Neural progenitor cell (in vitro differentiated cells): Measurements from ENCODE around the gene LRRC73. TPM values are rescaled to one million over a fixed set of nuclear protein-coding genes. Genes with fewer than 3 reads are reported as not detected.
"Not testable (repeated sequence)": the region's sequence is repeated elsewhere in the genome, so short reads cannot be mapped to it uniquely, and the experiment has no call there.

Experiments
- DNase-seq: peaks from one replicate; pipeline ENCODE4 v3.0.0-alpha.2; 2016; ENCODE audit warnings: low spot score
- H2AFZ ChIP-seq: fragments of 200-600 bp; sonication (generic); replicated peaks from 2 replicates; pipeline ENCODE4 v1.6.1; 2016; ENCODE audit warnings: antibody characterized with exemption
- H3F3A ChIP-seq: fragments of 200-600 bp; sonication (generic); 2 replicates; pipeline ENCODE4 v1.6.1; 2016; ENCODE audit warnings: antibody characterized with exemption, low read depth
- H3K27ac ChIP-seq: fragments of 200-600 bp; sonication (generic); 2 replicates; pipeline ENCODE4 v1.5.1; 2016; ENCODE audit warnings: mild to moderate bottlenecking
- H3K27me3 ChIP-seq: fragments of 200-600 bp; sonication (generic); 2 replicates; pipeline ENCODE4 v1.6.1; 2016; ENCODE audit warnings: mild to moderate bottlenecking, moderate library complexity
- H3K36me3 ChIP-seq: fragments of 200-600 bp; sonication (generic); 2 replicates; pipeline ENCODE4 v1.5.1; 2016
- H3K4me1 ChIP-seq: fragments of 200-600 bp; sonication (generic); 2 replicates; pipeline ENCODE4 v1.6.1; 2016; ENCODE audit warnings: mixed run types
- H3K4me2 ChIP-seq: fragments of 200-600 bp; sonication (generic); 2 replicates; pipeline ENCODE4 v1.6.1; 2016
- H3K4me3 ChIP-seq: fragments of 200-600 bp; sonication (generic); 2 replicates; pipeline ENCODE4 v1.5.1; 2016
- H3K79me2 ChIP-seq: fragments of 200-600 bp; sonication (generic); 2 replicates; pipeline ENCODE4 v1.6.1; 2016; ENCODE audit warnings: low read depth
- H3K9ac ChIP-seq: fragments of 200-600 bp; sonication (generic); 2 replicates; pipeline ENCODE4 v1.6.1; 2016
- H3K9me3 ChIP-seq: fragments of 200-600 bp; sonication (generic); 2 replicates; pipeline ENCODE4 v1.5.1; 2016; ENCODE audit warnings: low read depth
- H4K20me1 ChIP-seq: fragments of 200-600 bp; sonication (generic); 2 replicates; pipeline ENCODE4 v1.6.1; 2016; ENCODE audit warnings: low read depth
- H3K27ac Mint-ChIP-seq: 3 replicates; pipeline ENCODE4 v1.8.0; 2021; ENCODE audit warnings: mixed read lengths
- H3K27me3 Mint-ChIP-seq: 2 replicates; pipeline ENCODE4 v1.8.0; 2022; ENCODE audit warnings: low read depth, mild to moderate bottlenecking, inconsistent platforms, moderate library complexity, mixed read lengths; ENCODE audit not compliant: insufficient read depth
- H3K36me3 Mint-ChIP-seq: 3 replicates; pipeline ENCODE4 v1.8.0; 2021; ENCODE audit warnings: mixed read lengths
- H3K4me1 Mint-ChIP-seq: 3 replicates; pipeline ENCODE4 v1.8.0; 2021; ENCODE audit warnings: mixed read lengths
- H3K4me3 Mint-ChIP-seq: 3 replicates; pipeline ENCODE4 v1.8.0; 2021; ENCODE audit warnings: mild to moderate bottlenecking, moderate library complexity, mixed read lengths
- H3K9me3 Mint-ChIP-seq: 3 replicates; pipeline ENCODE4 v1.8.0; 2020; ENCODE audit warnings: mixed read lengths
- CTCF ChIP-seq: fragments of 200-600 bp; sonication (generic); IDR thresholded peaks from 2 replicates; pipeline ENCODE4 v1.5.1; 2017; ENCODE audit warnings: antibody characterized with exemption, mild to moderate bottlenecking
- EZH2 ChIP-seq: fragments of 200-600 bp; sonication (generic); IDR thresholded peaks from 2 replicates; pipeline ENCODE4 v1.6.1; 2017; ENCODE audit warnings: antibody characterized with exemption, mild to moderate bottlenecking, moderate library complexity
- EZH2phosphoT487 ChIP-seq: fragments of 200-600 bp; sonication (generic); IDR thresholded peaks from 2 replicates; pipeline ENCODE4 v1.6.1; 2017; ENCODE audit warnings: antibody characterized with exemption
- total RNA-seq: library from RNA; depleted of rRNA; stranded (reverse); fragments of >200 nt; gene quantifications from 2 replicates; pipeline ENCODE4 v1.2.3, GENCODE V29; 2015; ENCODE audit warnings: low replicate concordance

Gene LRRC73
- total RNA-seq, 1 donor from 2014 or later: not detected

GRCh38 chr6:43499028-43499815, 10.9 kb downstream of the LRRC73 start:
- Histone ChIP-seq H3K9me3 (no peaks in the 10 kb centered on the region), H3K9ac (no peak overlapping the region), H4K20me1 (peaks cover 33% of the 10 kb centered on the region), H3K4me2 (no peak overlapping the region), H3K4me1 (peaks cover 6% of the 10 kb centered on the region), H3K4me3 (no peak overlapping the region), H3K27ac (no peak overlapping the region), H3F3A (no peaks in the 10 kb centered on the region), H3K36me3 (no peaks in the 10 kb centered on the region), H3K79me2 (peaks cover 5% of the 10 kb centered on the region), H2AFZ (no peak overlapping the region), H3K27me3 (no peaks in the 10 kb centered on the region)
- Mint-ChIP-seq H3K27me3 (peaks cover 4% of the 10 kb centered on the region), H3K27ac (no peak overlapping the region), H3K9me3 (no peaks in the 10 kb centered on the region), H3K36me3 (peaks cover 25% of the 10 kb centered on the region), H3K4me3 (no peak overlapping the region), H3K4me1 (no peaks in the 10 kb centered on the region)
- DNase-seq: no peak
- TF ChIP-seq CTCF (no peak), EZH2phosphoT487 (no peak), EZH2 (no peak)

- not testable (repeated sequence) for H3K27ac ChIP-seq, H3K9ac ChIP-seq, H3K27me3 ChIP-seq, H3K79me2 ChIP-seq, H3K4me3 ChIP-seq, DNase-seq, H3K27me3 Mint-ChIP-seq, H3K9me3 Mint-ChIP-seq, H3F3A ChIP-seq, H3K27ac Mint-ChIP-seq, H3K36me3 ChIP-seq, H3K4me1 ChIP-seq, H3K4me3 Mint-ChIP-seq, H3K4me2 ChIP-seq, H3K9me3 ChIP-seq, H2AFZ ChIP-seq, H3K4me1 Mint-ChIP-seq
- H3K36me3 Mint-ChIP-seq: peaks cover 22% of the 10 kb centered on the region
- peaks cover 33% of the 10 kb centered on the region for H4K20me1 ChIP-seq
Observed at GRCh38 chr6:43498291-43498690, 11.9 kb downstream of the LRRC73 start.

- Histone ChIP-seq H3K4me3 (no peak overlapping the region), H3K9me3 (no peaks in the 10 kb centered on the region), H3F3A (no peaks in the 10 kb centered on the region), H3K79me2 (peaks cover 5% of the 10 kb centered on the region), H3K36me3 (no peaks in the 10 kb centered on the region), H4K20me1 (peaks cover 33% of the 10 kb centered on the region), H3K4me2 (no peak overlapping the region), H3K27me3 (no peaks in the 10 kb centered on the region), H3K9ac (no peak overlapping the region), H3K4me1 (peaks cover 6% of the 10 kb centered on the region), H2AFZ (no peak overlapping the region), H3K27ac (no peak overlapping the region)
- H3K36me3 Mint-ChIP-seq: peaks cover 20% of the 10 kb centered on the region
- H3K4me1 Mint-ChIP-seq: peaks cover 2% of the 10 kb centered on the region
- no peak overlapping the region for H3K27ac Mint-ChIP-seq
- TF ChIP-seq EZH2phosphoT487 (no peak), CTCF (no peak), EZH2 (no peak)
- H3K27me3 Mint-ChIP-seq: peaks cover 6% of the 10 kb centered on the region
- H3K9me3 Mint-ChIP-seq: no peaks in the 10 kb centered on the region
- DNase-seq: no peak
- no peak overlapping the region for H3K4me3 Mint-ChIP-seq
Observed at GRCh38 chr6:43497689-43498088, 12.5 kb downstream of the LRRC73 start.

GRCh38 chr6:43497129-43497396, 13.1 kb downstream of the LRRC73 start:
- Histone ChIP-seq H3K27me3 (no peaks in the 10 kb centered on the region), H3K36me3 (no peaks in the 10 kb centered on the region), H3K9ac (no peak overlapping the region), H3K4me1 (peaks cover 6% of the 10 kb centered on the region), H3F3A (no peaks in the 10 kb centered on the region), H3K4me2 (no peak overlapping the region), H3K79me2 (peaks cover 5% of the 10 kb centered on the region), H4K20me1 (peaks cover 33% of the 10 kb centered on the region), H3K9me3 (no peaks in the 10 kb centered on the region), H3K27ac (no peak overlapping the region), H2AFZ (no peak overlapping the region), H3K4me3 (no peak overlapping the region)
- Mint-ChIP-seq H3K36me3 (peaks cover 15% of the 10 kb centered on the region), H3K27me3 (peaks cover 6% of the 10 kb centered on the region), H3K4me3 (no peak overlapping the region), H3K4me1 (peaks cover 6% of the 10 kb centered on the region), H3K9me3 (no peaks in the 10 kb centered on the region), H3K27ac (no peak overlapping the region)
- no peak for TF ChIP-seq EZH2phosphoT487
- TF ChIP-seq EZH2: no peak
- no peak for TF ChIP-seq CTCF
- DNase-seq: no peak
